HCT116 (cell line): ENCODE measurements around the gene PRR14L.

Source experiments
- CEBPB ChIP-seq: IDR thresholded peaks from 2 replicates; pipeline ENCODE4 v1.6.1; 2012; ENCODE audit warnings: low read depth
- JUND ChIP-seq: IDR thresholded peaks from 2 replicates; pipeline ENCODE4 v1.6.1; 2012
- POLR2A ChIP-seq: IDR thresholded peaks from 2 replicates; pipeline ENCODE4 v1.7.0; 2011; ENCODE audit warnings: borderline replicate concordance; ENCODE audit not compliant: insufficient read depth, insufficient read length; ENCODE audit errors: extremely low read depth
- ZNF274 ChIP-seq: fragments of 200-500 bp; sonication (Bioruptor generic); IDR thresholded peaks from 2 replicates; pipeline ENCODE4 v1.6.1; 2014; ENCODE audit warnings: mild to moderate bottlenecking, low read depth, low read length, inconsistent platforms
- TF ChIP-seq, protein P1 (sequence below): IDR thresholded peaks from 2 replicates; pipeline ENCODE4 v1.6.1; 2012
- TF ChIP-seq, protein P2 (sequence below), 3 experiments: fragments of 200-600 bp in 1 of 3; sonication (generic) in 1 of 3; IDR thresholded peaks in 2 of 3; conservative IDR thresholded peaks in 1 of 3; 2 replicates each; pipeline ENCODE4 v1.5.1; 2012 to 2017; ENCODE audit warnings: low read depth in 2 of 3, low read length in 2 of 3, antibody characterized with exemption in 1 of 3, borderline replicate concordance in 1 of 3, control low read depth in 1 of 3, mild to moderate bottlenecking in 1 of 3, mixed read lengths in 1 of 3, mixed run types in 1 of 3, moderate library complexity in 1 of 3; ENCODE audit not compliant: insufficient read depth in 1 of 3

DNA sequence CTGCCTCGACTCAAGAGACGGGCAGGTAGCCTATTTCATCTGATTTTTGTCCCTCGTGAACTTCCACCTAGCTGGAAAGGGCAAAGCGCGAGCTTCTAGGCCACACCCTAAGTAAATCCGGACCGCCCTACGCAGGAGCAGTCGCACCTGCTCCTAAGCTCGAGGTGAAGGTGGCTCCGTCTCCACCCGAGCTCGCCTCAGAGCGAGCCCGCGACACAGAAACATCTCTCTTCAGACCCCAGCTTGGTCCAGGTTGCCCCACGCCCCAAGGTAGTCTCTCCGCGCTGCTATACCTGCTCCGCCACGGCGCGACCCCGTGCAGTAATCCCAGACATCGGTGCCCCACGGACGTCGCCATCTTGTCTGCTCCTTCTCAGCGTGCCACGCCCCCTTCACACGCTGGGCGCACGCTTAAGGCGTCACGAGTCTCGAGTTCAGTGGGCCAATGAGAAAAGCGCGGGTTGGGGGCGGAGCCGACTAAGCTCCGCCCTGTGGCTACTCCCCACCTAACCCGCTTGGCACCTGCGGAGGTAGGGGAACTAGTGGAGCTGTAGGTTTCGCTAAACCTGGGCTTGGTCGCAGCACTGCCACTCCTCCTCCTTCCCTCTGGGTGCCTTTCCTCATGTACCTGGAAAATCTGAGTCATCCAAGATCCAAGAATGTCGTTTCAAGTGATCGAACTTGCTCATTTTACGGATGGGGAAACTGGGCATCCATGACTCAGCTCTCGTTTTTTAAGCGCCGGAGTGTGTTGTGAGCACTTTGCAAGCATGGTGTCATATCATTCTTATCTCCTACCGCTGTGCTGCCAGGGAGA, 87.9 kb downstream of the PRR14L start, which contains the start of gene PISD:
- peak; percentile 64 for TF ChIP-seq JUND
- TF ChIP-seq ZNF274, result no peak
- TF ChIP-seq, protein P1, sequence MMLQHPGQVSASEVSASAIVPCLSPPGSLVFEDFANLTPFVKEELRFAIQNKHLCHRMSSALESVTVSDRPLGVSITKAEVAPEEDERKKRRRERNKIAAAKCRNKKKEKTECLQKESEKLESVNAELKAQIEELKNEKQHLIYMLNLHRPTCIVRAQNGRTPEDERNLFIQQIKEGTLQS, result no peak
- TF ChIP-seq, protein P2, sequence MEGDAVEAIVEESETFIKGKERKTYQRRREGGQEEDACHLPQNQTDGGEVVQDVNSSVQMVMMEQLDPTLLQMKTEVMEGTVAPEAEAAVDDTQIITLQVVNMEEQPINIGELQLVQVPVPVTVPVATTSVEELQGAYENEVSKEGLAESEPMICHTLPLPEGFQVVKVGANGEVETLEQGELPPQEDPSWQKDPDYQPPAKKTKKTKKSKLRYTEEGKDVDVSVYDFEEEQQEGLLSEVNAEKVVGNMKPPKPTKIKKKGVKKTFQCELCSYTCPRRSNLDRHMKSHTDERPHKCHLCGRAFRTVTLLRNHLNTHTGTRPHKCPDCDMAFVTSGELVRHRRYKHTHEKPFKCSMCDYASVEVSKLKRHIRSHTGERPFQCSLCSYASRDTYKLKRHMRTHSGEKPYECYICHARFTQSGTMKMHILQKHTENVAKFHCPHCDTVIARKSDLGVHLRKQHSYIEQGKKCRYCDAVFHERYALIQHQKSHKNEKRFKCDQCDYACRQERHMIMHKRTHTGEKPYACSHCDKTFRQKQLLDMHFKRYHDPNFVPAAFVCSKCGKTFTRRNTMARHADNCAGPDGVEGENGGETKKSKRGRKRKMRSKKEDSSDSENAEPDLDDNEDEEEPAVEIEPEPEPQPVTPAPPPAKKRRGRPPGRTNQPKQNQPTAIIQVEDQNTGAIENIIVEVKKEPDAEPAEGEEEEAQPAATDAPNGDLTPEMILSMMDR (IDR thresholded peaks at IDR 0.05 in 2 of 3, conservative IDR thresholded peaks at IDR 0.05 in 1 of 3; ENCODE audit: borderline replicate concordance in 1 of 3, insufficient read depth in 1 of 3, low read depth in 2 of 3, low read length in 2 of 3), result no peak
- peak; percentile 83 for TF ChIP-seq POLR2A
- TF ChIP-seq CEBPB, result no peak
